ENCODE data around the gene MYT1.

MYT1 gene

DNA sequence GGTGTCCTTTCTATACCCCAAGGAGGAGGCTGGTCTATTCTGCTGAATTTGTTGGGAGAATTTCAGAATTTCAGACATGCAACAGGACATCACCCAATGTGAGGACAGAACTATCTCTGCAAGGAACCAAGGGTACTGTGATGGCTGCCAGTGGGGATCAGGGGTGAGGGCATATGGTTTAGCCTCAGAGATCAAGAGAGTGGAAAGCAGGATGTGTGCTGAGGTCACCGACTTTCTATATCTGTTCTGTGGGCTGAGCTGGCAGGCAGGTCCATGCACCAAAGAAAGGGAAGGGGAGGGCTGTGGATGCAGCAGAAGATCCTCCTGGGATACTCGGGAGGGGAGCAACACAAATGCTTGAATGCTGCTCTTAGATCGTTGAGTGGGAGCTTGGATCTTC, 28.8 kb downstream of the MYT1 start:
- no peak for DNase-seq

DNA sequence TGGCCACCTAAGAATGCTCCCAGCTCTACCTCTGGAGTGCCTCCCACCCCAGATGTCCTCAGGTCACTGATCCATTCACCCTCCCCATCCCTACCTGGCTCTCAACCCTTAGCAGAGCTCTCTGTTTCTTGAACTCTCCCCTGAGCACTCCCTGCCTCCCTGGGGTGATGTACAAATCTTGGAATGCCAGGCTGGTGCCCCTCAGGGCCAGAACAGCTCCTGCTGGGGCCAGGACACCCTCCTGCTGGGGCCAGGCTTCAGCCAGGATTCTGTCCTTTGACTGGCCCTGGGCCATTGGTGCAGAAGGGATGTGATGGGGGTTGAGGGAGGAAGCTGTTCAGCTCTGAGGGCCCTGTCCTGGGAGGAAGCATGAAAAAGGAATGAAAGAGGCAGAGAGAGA, 30.0 kb downstream of the MYT1 start:
- no peak for DNase-seq

DNA sequence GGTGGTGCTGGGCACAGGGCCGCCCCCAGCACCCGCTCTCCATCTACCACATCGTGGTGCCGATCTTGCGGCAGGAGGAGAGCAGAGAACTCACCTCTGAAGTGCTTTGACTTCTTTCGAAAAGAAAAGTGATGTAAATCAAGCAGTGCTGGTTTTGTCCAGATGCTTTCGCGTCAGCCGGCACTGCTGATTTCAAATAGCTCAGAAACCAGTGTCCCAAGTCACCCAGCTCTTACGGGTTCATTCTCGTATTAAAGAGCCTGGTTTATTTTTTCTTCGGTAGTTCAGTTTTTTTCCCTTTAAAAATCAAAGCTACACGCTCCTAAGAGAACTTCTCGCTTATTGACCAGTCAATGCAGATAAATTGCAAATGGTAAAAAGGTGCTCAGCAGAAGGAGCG, 32.1 kb downstream of the MYT1 start:
- DNase-seq: no peak

GRCh38 chr20:64196847-64197306, 32.6 kb downstream of the MYT1 start:
- DNase-seq: no peak

DNA sequence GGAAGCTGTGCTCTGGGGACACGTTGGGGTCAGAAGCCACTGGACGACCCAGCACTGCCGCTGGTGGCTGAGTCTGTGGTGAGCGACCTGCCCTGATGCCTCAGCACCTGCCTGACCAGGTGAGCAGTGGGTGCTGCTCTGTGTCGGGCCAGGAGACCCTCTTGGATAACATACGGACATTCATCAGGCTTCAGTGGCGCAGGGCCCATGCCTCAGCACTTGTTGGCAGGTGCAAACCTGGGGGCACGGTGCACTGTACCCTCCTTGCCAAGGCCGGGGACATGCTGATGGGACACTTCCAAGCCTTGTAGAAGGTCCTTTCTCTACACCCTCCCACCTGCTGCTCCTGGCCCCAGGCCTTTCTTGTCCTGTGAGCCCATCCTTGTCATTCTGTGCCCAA, 34.1 kb downstream of the MYT1 start:
- no peak for DNase-seq

DNA sequence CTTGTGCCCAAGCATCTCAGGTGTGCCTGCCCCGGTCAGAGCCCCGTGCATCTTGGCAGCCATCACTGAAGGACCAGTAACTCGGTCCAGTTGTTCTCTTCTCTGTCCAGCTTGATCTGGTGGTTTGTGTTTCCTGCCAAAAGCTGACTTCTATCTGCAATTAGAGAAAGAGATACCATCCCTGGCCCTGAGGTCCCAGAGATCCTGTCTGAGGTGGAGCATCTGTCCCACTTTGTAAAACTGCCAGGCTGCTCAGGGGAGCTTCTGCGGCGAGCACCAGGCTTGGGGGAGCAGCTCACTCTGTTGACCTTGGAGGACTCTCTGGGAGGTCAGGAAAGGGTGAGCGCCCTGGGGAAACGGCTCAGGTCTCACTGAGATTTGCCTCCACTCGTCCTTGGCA, 35.1 kb downstream of the MYT1 start:
- no peak for DNase-seq

DNA sequence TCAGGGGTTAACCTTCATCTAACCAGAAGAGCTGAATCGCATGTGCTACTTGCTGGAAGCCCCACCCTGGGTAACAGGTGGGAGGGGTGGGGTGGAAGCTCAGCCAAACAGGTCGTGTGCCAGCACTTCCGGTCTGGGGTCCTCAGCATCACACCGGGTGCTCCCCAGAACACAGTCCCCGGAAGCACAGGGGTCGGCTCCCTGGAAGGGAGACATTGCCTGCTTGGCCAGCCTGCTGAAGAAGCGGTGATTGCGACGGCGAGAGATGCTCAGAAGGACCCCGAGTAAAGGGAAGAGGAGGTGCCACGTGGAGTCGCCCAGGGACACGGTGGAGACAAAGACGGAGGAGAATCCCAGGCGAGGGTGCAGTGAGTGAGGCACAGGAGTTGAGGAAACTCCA, 36.5 kb downstream of the MYT1 start:
- DNase-seq: no peak

GRCh38 chr20:64201653-64202052, 37.4 kb downstream of the MYT1 start:
- DNase-seq: no peak

- DNase-seq: no peak
These were observed 39.0 kb downstream of the MYT1 start for GRCh38 chr20:64203037-64203777.

DNA sequence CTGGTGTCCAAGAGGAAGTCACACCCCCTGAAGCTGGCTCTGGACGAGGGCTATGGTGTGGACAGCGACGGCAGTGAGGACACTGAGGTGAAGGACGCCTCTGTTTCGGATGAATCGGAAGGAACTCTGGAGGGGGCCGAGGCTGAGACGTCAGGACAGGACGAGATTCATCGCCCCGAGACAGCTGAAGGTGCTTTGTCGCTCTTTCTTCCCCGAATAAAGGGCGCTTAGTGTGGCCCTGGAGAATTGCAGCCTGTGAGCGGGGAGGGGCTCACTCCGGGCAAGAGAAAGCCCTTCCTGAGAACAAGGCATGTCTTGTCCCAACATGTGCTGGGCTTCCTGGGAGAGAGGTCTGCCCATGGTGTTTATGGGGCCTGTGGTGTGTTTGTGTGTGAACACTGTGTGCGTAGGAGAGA, 41.4 kb downstream of the MYT1 start:
- no peak for DNase-seq

DNA sequence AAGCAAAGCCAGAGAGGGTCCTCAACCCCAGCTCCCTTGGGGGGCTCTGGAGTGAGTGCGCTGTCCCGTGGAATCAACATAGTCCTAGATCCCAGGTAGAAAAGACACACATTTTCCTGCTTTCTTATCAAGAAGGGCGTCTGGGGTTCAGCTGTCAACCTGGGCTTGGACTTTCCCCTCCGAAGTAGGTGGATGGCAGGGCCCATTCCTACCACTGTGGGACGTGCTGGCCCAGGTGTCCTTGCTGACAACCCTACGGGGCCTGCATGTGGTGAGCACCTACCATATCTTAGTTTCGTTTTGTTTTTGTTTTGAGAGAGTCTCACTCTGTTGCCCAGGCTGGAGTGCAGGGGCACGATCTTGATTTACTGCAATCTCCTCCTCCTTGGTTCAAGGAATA, 42.4 kb downstream of the MYT1 start:
- DNase-seq: no peak

DNA sequence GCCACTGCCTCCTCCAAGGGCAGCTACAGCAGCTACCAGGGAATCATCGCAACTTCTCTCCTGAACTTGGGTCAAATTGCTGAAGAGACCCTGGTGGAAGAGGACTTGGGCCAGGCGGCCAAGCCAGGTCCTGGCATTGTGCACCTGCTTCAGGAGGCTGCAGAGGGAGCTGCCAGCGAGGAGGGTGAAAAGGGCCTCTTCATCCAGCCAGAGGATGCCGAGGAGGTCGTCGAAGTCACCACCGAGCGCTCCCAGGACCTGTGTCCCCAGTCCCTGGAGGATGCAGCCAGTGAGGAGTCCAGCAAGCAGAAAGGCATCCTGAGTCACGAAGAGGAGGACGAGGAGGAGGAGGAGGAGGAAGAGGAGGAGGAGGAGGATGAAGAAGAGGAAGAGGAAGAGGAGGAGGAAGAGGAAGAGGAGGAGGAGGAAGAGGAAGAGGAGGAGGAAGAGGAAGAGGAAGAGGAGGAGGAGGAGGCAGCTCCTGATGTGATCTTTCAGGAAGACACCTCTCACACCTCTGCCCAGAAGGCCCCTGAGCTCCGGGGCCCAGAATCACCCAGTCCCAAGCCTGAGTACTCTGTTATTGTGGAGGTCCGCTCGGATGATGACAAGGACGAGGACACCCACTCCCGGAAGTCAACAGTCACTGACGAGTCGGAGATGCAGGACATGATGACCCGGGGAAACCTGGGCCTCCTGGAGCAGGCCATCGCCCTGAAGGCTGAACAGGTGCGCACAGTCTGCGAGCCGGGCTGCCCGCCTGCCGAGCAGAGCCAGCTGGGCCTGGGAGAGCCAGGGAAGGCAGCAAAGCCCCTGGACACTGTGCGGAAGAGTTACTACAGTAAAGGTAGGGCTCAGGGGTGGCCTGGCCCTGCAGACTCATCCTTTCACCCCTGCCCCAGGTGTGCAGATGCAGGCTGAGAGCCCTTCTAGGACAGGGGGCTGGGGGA, 43.7 kb downstream of the MYT1 start:
- DNase-seq: no peak

- no peak for DNase-seq
These were observed 44.9 kb downstream of the MYT1 start for GRCh38 chr20:64209148-64209547.

GRCh38 chr20:64210656-64211369, 46.6 kb downstream of the MYT1 start:
- DNase-seq: no peak

GRCh38 chr20:64211874-64212658, 47.8 kb downstream of the MYT1 start:
- no peak for DNase-seq

GRCh38 chr20:64212755-64213154, 48.5 kb downstream of the MYT1 start:
- DNase-seq: peak in 2 of 4 experiments; percentile 6 to 7

DNA sequence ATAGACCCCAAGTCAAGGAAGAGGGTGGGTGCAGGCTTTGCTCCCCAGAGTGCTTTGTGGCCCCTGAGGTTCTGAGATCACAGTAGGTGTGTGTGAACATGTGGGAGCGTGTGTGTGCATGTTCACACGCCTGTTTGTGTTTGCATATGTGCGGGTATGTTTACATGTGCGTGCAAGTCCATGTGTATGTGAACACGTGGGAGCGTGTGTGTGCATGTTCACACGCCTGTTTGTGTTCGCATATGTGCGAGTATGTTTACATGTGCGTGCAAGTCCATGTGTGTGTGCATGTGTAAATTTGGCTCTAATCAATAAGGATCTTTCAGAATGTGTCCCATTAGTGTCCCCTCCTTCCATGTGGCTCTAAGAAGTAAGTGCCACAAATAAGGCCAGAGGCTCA, 49.9 kb downstream of the MYT1 start:
- no peak for DNase-seq

DNA sequence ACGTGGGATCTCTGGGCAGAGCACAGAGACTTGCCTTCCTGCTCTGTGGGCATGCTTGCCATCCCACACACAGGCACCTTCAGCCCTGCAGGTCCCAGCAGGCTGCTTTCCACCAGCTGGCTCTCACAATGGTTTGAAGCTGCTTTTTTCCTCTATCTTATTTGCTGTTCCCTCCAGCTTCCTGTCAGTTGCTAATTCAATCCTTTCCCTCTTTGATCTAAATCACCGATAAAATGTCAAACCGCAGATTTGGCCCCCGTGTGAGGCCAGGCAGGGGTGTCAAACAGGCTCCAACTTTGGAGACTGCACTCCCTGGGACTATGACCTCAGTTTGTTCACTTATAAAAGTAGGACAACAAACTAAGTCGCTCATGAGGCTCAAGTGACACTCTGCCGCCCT, 50.7 kb downstream of the MYT1 start:
- no peak for DNase-seq

- DNase-seq: no peak
These were observed 51.8 kb downstream of the MYT1 start for GRCh38 chr20:64216036-64216435.

- DNase-seq: no peak
These were observed 52.7 kb downstream of the MYT1 start for GRCh38 chr20:64216910-64217309.

GRCh38 chr20:64217539-64218221, 53.4 kb downstream of the MYT1 start:
- DNase-seq: no peak

DNA sequence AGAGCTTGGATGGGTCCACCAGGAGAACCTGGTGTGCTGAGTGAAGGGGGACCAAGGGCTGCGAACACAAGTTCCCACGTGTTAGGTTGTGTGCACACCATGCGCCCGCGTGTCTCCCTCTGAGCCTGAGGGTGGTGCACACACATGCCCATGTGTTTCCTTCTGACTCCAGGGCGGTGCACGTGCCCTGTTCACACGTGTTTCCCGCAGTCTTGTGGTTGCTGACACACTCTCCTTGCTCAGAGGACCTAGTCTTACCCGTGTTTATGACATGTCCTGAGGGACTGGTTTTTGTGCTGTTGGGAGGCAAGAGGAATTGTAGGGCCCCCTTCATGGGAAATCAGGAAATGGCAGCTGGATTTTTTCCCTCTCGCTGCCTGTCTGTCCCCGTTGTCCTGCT, 55.0 kb downstream of the MYT1 start:
- DNase-seq: no peak

All from suppressor macrophage (primary cell).